Measurements from ENCODE around the gene ASIC4. TPM values are rescaled to one million over a fixed set of nuclear protein-coding genes. Genes with fewer than 3 reads are reported as not detected.
A peak's percentile ranks its signal among the peaks of the same experiment; 100 is the strongest.

Gene ASIC4
- total RNA-seq, 1 experiment from 2014 or later = 0.79 TPM

- ChIA-PET CTCF (interaction anchor here (0.6 to 3.9 kb wide), 13 partner anchors 8 to 257 kb away, joined by 3 to 35 read pairs (median 4); partner anchors contain the start of genes CHPF, GMPPA and TMEM198), POLR2A (interaction anchor here (0.5 to 2.8 kb wide), 5 partner anchors 8 to 46 kb away, joined by 3 to 17 read pairs (median 14); partner anchors contain the start of genes CHPF, INHA, OBSL1 and STK11IP)
- TF ChIP-seq USF2 (CRISPR knock-in tag; IDR thresholded peaks at IDR 0.05) = peak; percentile 51
- TF ChIP-seq ARID4B (CRISPR knock-in tag; IDR thresholded peaks at IDR 0.05; ENCODE audit: borderline replicate concordance) = peak; percentile 70; the same call in 1 of the 2 replicates
- 0 out of 2 replicates have a peak, but pooled peaks have one; percentile 57 for TF ChIP-seq ZNF416 (CRISPR knock-in tag; IDR thresholded peaks at IDR 0.05)
- TF ChIP-seq ZNF512 (CRISPR knock-in tag; IDR thresholded peaks at IDR 0.05; ENCODE audit: borderline replicate concordance) = no peak
- peak; percentile 73; the same call in 1 of the 2 replicates for TF ChIP-seq TP53 (CRISPR knock-in tag; IDR thresholded peaks at IDR 0.05)
- peaks cover 43% of the 10 kb centered on the region for H3K27me3 Mint-ChIP-seq (ENCODE audit: low read depth)
- H3K9me3 Mint-ChIP-seq = no peaks in the 10 kb centered on the region
- H3K27ac Mint-ChIP-seq = peak overlapping the region; percentile 90
- H3K36me3 Mint-ChIP-seq = peaks cover 16% of the 10 kb centered on the region
- ATAC-seq (peak; percentile 57), DNase-seq (ENCODE audit: low spot score) (no peak)
- peak overlapping the region; percentile 93 for H3K4me3 Mint-ChIP-seq
- peaks cover 10% of the 10 kb centered on the region for H3K4me1 Mint-ChIP-seq
Observed at GRCh38 chr2:219551441-219552381, 37.4 kb downstream of the ASIC4 start.

- CTCF ChIA-PET = interaction anchor here (0.8 to 3.9 kb wide), 11 partner anchors 8 to 258 kb away, joined by 3 to 35 read pairs (median 5); partner anchors contain the start of genes CHPF, GMPPA and TMEM198
- no peak overlapping the region for H3K27ac Mint-ChIP-seq
- peaks cover 10% of the 10 kb centered on the region; the same call in 1 of the 2 replicates for H3K36me3 Mint-ChIP-seq
- H3K9me3 Mint-ChIP-seq = no peaks in the 10 kb centered on the region
- ATAC-seq = peak; percentile 90
- POLR2A ChIA-PET = interaction anchor here (0.5 to 2.8 kb wide), 6 partner anchors 9 to 45 kb away, joined by 3 to 17 read pairs (median 12); partner anchors contain the start of genes CHPF, INHA, OBSL1 and STK11IP
- peak; percentile 94 for DNase-seq (ENCODE audit: low spot score)
- peak overlapping the region; percentile 93 for H3K4me3 Mint-ChIP-seq
- H3K27me3 Mint-ChIP-seq (ENCODE audit: low read depth) = peaks cover 38% of the 10 kb centered on the region
- H3K4me1 Mint-ChIP-seq = peaks cover 10% of the 10 kb centered on the region
- TF ChIP-seq ARID4B (CRISPR knock-in tag; IDR thresholded peaks at IDR 0.05; ENCODE audit: borderline replicate concordance) (peak; percentile 72; the same call in 1 of the 2 replicates), E2F1 (CRISPR knock-in tag; IDR thresholded peaks at IDR 0.05) (no peak; the same call in 1 of the 2 replicates), CREM (CRISPR knock-in tag; IDR thresholded peaks at IDR 0.05) (peak; percentile 84), AR (CRISPR knock-in tag; IDR thresholded peaks at IDR 0.05) (no peak), E2F4 (CRISPR knock-in tag; IDR thresholded peaks at IDR 0.05; ENCODE audit: borderline replicate concordance, low read depth) (no peak)
Observed at GRCh38 chr2:219552382-219553167, 38.3 kb downstream of the ASIC4 start.

Data from WTC11 (cell line).